Uterus (tissue), 2 donors: Measurements from ENCODE around the gene GNG4.

Experiments
- CTCF ChIP-seq, 4 experiments: fragments of 200-600 bp in 2 of 4; fragments of 450-650 bp in 2 of 4; sonication (generic) in 2 of 4; IDR thresholded peaks; one replicate each; pipeline ENCODE4 v1.5.1; 2016 to 2019; ENCODE audit warnings: antibody characterized with exemption in 4 of 4, mild to moderate bottlenecking in 2 of 4, moderate library complexity in 1 of 4
- POLR2A ChIP-seq, 2 donors: fragments of 450-650 bp; IDR thresholded peaks; one replicate each; pipeline ENCODE4 v1.6.1; 2016; ENCODE audit warnings: antibody characterized with exemption in 2 of 2, mild to moderate bottlenecking in 1 of 2, moderate library complexity in 1 of 2

DNA sequence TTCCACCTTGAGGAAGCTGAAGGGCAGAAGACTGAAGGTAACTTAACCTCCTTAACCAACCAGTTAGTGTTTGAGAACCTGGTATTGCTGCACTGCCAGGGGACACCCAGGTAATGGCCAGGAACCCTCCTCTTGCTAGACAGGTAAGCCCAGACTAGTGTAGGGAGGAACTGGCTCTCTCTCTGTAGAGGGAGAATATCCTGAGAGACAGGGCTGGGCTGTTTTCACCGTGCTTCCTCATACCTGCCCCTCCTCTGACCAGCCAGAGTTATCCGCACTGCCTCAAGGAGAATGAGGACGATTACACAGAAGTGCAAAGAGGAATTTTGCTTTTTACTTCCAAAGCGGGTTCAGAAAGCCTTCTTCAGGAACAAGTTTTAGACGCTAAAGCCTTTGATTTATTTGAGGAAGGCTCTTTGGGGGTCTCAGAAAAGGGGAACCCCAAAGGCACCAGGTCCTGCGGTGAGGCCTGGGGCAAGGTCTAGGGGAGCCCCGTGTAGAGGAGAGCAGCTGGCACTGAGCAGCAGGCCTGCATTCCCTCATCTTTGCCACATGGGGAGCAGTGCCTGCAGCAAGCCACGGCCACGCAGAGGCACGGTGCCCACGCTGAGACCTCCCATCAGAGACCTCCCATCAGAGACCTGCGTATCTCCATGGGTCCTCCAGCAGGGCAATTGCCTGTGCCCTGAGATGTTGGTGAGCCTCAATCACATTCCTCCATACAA is 13.5 kb downstream of the GNG4 start:
- TF ChIP-seq CTCF (IDR thresholded peaks at IDR 0.05) (no peak), POLR2A (IDR thresholded peaks at IDR 0.05) (no peak)
